Skeletal muscle tissue (tissue), 4 donors: ENCODE results near the gene SRRM3. TPM values are rescaled to one million over a fixed set of nuclear protein-coding genes. Genes with fewer than 3 reads are reported as not detected.
"Not testable (repeated sequence)": the region's sequence is repeated elsewhere in the genome, so short reads cannot be mapped to it uniquely, and the experiment has no call there.

Experiments used
- H3K27ac ChIP-seq: one replicate; pipeline ENCODE4 v1.7.0; 2013; ENCODE audit warnings: mild to moderate bottlenecking, low read depth, low read length, inconsistent platforms
- H3K27me3 ChIP-seq, 3 donors: one replicate each; pipeline ENCODE4 v1.7.0; 2013; ENCODE audit warnings: low read length in 3 of 3; ENCODE audit not compliant: control insufficient read depth in 3 of 3, insufficient read depth in 3 of 3
- H3K36me3 ChIP-seq, 3 donors: one replicate each; pipeline ENCODE4 v1.7.0; 2013; ENCODE audit warnings: low read length in 3 of 3; ENCODE audit not compliant: control insufficient read depth in 3 of 3, insufficient read depth in 3 of 3
- H3K4me1 ChIP-seq, 3 donors: one replicate each; pipeline ENCODE4 v1.7.0; 2013; ENCODE audit warnings: low read length in 3 of 3, mild to moderate bottlenecking in 3 of 3; ENCODE audit not compliant: control insufficient read depth in 3 of 3, insufficient read depth in 3 of 3
- H3K4me3 ChIP-seq, 3 donors: one replicate each; pipeline ENCODE4 v1.7.0; 2013; ENCODE audit warnings: low read length in 3 of 3
- H3K9ac ChIP-seq, 3 donors: one replicate each; pipeline ENCODE4 v1.7.0; 2013; ENCODE audit warnings: low read length in 3 of 3, mild to moderate bottlenecking in 3 of 3, moderate library complexity in 2 of 3, low read depth in 1 of 3
- H3K9me3 ChIP-seq, 3 donors: one replicate each; pipeline ENCODE4 v1.7.0; 2013; ENCODE audit warnings: low read length in 3 of 3; ENCODE audit not compliant: control insufficient read depth in 3 of 3
- total RNA-seq: library from RNA; depleted of rRNA; stranded (reverse); fragments of >200 nt; gene quantifications from one replicate; pipeline ENCODE4 v1.2.3, GENCODE V29; 2014
- donor health status: Osteomylitis.

Gene SRRM3
- total RNA-seq, 1 donor from 2014 or later, result not detected

DNA sequence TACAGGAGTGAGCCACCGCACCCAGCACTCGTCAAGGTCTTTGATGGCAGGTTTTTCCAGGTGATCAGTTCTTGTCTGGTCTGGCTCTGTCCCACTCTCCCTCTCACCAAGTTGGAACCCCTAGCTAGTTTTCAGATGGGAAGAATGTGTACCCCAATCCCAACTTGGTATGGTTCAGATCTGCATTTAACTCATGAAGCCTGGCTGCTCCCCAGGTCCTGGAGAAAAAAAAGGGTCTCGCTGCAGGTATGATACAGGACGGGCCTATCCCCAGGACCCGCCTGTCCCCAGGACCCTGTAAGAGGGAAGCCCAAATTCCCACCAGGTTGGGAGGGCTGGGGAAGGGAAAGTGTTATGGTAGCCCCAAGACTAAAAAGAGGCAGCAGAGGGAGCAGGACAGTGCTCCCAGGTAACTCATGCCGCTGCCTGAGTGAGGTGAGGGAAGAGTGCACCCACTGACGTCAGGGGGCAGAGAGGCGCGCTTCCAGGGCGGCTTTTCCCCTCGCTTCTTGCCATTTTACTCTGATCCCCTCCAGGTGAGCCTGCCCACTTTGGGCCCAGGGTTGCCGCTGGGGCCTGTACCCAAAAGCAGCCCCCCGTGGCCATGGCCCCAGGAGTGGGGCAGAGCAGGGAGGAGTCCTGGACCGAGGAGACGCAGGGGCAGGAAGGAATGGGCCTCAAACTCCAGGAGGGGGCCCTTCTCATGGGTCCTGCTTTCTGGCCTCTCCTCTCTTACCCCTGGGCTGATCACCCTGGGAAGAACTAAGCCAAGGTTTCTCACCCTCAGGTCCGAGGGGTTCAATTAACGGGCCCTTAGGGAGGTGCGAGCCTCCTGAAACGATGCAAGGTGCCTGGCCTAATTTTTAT, 36.4 kb upstream of the SRRM3 start:
- no peaks in the 10 kb centered on the region for H3K9me3 ChIP-seq
- no peaks in the 10 kb centered on the region for H3K36me3 ChIP-seq
- no peak overlapping the region for H3K4me3 ChIP-seq
- H3K4me1 ChIP-seq, result peaks cover 0 to 9% (median 5%) of the 10 kb centered on the region in 3 donors
- no peaks in the 10 kb centered on the region for H3K27me3 ChIP-seq
- no peak overlapping the region for H3K9ac ChIP-seq
- H3K27ac ChIP-seq, result no peak overlapping the region

DNA sequence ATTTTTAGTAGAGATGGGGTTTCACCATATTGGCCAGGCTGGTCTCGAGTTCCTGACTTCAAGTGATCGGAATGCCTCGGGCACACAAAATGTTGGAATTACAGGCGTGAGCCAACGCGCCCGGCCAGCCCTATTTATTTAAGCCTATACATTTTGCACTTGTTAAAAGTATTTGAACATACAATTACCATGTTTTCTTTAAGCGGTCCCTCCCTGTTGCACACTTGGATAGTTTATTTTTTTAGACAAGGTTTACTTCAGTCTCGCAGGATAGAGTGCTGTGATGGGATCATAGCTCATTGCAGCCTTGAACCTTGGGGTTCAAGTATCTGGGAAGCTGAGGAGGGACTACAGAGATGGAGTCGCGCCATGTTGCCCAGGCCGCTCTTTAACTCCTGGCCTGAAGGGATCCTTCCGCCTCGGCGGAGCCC, 35.7 kb upstream of the SRRM3 start:
- Histone ChIP-seq H3K4me3 (peak overlapping the region; percentile 81 to 94 (median 91)), H3K36me3 (no peaks in the 10 kb centered on the region), H3K27me3 (no peaks in the 10 kb centered on the region), H3K27ac (peak overlapping the region; percentile 95), H3K9ac (peak overlapping the region in 2 of 3 donors; percentile 95 to 96), H3K4me1 (peaks cover 0 to 9% (median 5%) of the 10 kb centered on the region in 3 donors), H3K9me3 (no peaks in the 10 kb centered on the region)

DNA sequence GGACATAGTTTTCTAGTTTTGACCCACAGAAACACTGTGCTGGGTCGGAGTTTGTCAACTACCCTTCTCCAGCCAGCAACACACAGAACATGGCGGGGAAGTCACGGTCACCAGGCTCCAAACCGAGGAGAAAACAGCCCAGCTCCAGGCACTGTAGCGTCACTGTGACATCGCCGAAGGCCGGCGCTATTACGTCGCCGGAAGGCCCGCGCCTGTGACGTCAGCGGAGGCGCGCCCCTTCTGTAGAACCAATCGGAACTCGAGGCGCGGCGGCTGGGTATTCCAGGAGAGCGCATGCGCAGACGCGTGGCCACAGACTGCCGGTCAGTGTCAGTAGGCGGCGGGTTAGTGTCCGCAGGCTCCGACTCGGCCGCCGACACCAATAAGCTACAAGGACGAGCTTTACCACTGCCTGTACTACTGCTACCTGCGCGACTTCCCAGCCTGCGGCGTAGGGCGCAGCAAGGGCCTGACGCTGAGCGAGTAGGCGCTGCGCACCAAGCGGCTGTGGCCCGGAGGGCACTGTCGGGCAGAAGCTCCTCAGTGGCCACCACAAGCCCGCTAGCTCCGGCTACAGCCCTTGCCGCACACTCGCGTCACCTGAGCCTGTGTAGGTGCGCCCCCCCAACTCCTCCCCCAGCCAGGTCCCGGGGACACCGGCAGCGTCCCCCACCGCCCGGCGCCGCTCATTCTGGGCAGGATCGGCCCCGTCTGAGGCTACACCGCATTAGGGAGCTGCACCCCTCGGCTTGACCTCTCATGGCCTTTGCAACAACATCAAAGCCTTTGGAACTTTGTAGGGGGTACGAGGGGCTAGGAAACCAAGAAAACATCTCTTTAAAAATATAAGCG, 35.1 kb upstream of the SRRM3 start:
- Histone ChIP-seq H3K9me3 (no peaks in the 10 kb centered on the region), H3K4me3 (peak overlapping the region; percentile 81 to 94 (median 91)), H3K27me3 (no peaks in the 10 kb centered on the region), H3K27ac (peak overlapping the region; percentile 95), H3K9ac (peak overlapping the region; percentile 93 to 96 (median 95)), H3K4me1 (peaks cover 0 to 9% (median 5%) of the 10 kb centered on the region in 3 donors), H3K36me3 (no peaks in the 10 kb centered on the region)

DNA sequence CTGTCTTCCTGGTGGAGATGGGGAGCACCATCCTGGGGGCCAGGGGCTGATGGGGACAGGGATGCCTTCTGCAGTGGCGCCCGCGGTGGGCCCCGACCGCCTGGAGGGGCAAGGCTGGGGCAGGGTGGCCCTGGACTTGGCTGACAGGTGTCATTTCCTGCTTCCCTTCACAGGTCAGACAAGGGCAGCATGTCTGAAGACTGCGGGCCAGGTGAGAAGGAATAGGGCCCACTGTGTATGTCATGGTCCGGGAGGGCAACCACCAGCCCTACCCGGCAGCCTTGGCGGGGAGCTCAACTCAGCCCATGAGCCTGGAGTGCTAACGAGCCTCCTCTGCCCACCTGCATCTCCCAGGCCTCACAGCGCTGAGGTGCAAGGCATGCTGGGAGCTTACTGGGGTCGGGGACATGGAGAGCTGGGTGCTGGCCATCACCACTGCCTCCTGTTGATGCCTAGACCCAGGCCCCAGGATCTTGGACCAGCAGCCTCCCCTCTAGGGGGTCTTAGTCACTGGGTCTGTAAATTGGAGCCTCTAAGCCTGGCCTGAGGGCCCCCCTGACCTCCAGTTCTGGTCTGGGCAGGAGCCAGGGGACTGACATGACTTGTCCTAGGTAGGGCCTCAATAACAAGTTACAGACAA, 28.0 kb upstream of the SRRM3 start:
- H3K4me3 ChIP-seq, result no peak overlapping the region
- H3K27me3 ChIP-seq, result no peaks in the 10 kb centered on the region
- no peaks in the 10 kb centered on the region for H3K36me3 ChIP-seq
- H3K27ac ChIP-seq, result no peak overlapping the region
- H3K4me1 ChIP-seq, result peaks cover 0 to 6% (median 4%) of the 10 kb centered on the region in 3 donors
- no peak overlapping the region for H3K9ac ChIP-seq
- H3K9me3 ChIP-seq, result no peaks in the 10 kb centered on the region

DNA sequence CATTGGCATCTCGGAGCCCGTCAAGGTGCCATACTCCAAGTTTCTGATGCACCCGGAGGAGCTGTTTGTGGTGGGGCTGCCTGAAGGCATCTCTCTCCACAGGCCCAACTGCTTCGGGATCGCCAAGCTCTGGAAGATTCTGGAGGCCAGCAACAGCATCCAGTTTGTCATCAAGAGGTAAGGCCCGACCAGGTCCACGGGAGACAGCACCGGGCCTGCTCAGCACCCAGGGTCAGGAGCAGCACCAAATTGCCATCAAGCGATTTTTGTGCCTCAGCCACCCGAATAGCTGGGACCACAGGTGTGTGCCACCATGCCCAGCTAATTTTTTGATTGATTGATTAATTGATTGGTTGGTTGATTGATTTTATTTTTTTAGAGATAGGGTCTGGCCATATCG, 24.7 kb upstream of the SRRM3 start:
- not testable (repeated sequence) for H3K4me1 ChIP-seq, H3K27me3 ChIP-seq, H3K27ac ChIP-seq, H3K4me3 ChIP-seq, H3K9ac ChIP-seq, H3K36me3 ChIP-seq, H3K9me3 ChIP-seq

DNA sequence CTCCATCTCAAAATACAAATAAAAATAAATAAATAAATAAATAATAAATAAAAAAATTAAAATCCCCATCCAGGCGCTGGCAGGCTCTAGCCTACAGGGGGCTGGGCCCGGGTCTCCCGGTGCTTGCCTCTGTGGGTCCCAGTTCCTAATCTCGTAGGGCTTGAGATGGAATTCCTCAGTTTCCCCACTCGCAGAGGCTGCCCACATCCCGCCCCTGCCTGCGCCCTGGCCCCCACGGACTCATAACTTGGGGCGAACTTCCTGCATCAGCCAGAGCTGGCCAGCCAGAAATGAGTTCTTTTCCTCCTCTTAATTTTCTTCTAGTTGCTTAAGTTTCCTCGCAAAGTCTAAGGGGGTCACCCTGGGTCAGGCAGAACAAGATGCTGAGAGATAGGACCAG, 22.0 kb upstream of the SRRM3 start:
- Histone ChIP-seq H3K9ac (no peak overlapping the region), H3K4me1 (peaks cover 0 to 6% (median 4%) of the 10 kb centered on the region in 3 donors), H3K36me3 (no peaks in the 10 kb centered on the region), H3K9me3 (no peaks in the 10 kb centered on the region), H3K27ac (no peak overlapping the region), H3K27me3 (no peaks in the 10 kb centered on the region), H3K4me3 (no peak overlapping the region)

DNA sequence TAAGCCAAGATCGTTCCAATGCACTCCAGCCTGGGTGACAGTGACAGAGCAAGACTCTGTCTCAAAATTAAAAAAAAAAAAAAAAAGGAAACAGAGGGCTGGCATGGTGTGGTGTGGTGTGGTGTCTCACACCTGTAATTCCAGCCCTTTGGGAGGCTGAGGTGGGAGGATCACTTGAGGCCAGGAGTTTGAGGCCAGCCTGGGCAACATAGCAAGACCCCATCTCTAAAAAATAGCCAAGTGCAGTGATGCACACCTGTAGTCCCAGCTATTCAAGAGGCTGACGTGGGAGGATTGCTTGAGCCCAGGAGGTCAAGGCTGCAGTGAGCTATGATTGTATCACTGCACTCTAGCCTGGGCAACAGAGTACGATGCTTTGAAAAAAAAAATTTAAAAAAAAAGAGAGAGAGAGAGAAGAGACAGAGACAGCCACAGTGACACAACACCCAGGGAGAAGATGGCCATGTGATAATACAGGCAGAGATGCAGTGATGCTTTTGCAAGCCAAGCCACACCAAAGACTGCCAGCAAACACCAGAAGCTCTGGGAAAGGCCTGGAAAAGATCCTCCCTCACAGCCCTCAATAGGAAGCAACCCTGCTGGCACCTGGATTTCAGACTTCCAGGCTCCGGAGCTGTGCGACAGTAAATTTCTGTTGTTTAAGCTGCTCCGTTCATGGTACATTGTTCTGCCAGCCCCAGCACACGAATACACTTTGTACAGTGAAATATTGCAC, 19.3 kb upstream of the SRRM3 start:
- peaks cover 0 to 6% (median 4%) of the 10 kb centered on the region in 3 donors for H3K4me1 ChIP-seq
- H3K9me3 ChIP-seq, result no peaks in the 10 kb centered on the region
- H3K27ac ChIP-seq, result no peak overlapping the region
- H3K27me3 ChIP-seq, result peaks cover 4 to 12% (median 4%) of the 10 kb centered on the region in 3 donors
- no peak overlapping the region for H3K9ac ChIP-seq
- no peak overlapping the region for H3K4me3 ChIP-seq
- no peaks in the 10 kb centered on the region for H3K36me3 ChIP-seq

DNA sequence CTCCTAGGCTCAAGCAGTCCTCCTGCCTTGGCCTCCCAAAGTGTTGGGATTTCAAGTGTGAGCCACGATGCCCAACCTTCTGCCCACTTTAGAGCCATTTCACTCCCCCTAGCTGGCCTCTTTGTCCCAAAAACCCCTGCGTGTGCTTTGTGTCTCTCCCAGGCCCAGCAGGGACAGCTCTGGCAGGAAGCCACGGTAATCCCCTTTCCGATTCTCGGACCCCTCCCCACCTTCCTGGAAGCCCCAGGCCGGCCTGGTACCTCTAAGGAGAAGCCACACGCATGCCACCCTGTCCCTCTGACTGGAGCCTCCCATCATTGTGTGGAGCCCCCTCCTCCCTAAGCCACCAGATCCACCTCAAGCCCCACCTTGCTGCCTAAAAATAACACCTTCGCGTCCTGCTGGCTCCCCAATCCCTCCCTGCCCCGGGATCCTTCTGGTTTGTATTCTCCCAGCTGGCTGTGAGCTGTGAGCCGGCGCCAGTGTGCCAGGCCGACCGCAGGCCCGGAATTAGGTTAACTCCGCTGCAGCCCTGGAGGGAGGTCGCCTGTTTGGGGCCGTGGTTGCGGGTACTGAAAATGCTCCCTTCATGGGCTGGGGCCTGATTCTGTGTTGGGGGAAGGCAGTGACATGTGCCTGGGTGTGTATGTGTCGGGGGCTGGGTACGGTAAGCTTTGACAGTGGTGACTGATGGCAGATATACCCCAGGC, 16.4 kb upstream of the SRRM3 start:
- Histone ChIP-seq H3K4me1 (no peaks in the 10 kb centered on the region), H3K4me3 (no peak overlapping the region), H3K9ac (no peak overlapping the region), H3K27ac (no peak overlapping the region), H3K9me3 (no peaks in the 10 kb centered on the region), H3K27me3 (peaks cover 4 to 12% (median 4%) of the 10 kb centered on the region in 3 donors), H3K36me3 (no peaks in the 10 kb centered on the region)

DNA sequence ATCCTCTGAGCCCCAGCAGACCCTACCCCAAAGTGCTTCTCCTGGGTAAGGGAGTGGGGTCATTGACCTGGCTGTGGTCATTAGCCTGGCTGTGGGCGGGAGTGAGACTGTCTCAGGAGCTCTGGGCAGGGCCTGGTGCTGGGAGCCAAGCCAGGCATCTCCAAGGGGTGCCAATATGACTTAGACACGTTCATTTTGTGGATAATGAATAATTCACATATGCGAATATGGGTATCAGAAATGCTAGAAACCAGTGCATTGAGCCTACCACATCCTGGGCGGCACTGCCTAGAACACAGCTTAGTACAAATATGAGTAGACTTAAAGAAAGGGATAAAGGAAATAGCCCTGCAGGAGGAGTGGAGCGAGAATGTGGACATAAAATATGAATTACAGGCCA, 14.4 kb upstream of the SRRM3 start:
- Histone ChIP-seq H3K9me3 (peaks cover 2 to 4% (median 3%) of the 10 kb centered on the region in 3 donors), H3K27me3 (peaks cover 4 to 12% (median 4%) of the 10 kb centered on the region in 3 donors), H3K9ac (no peak overlapping the region), H3K27ac (no peak overlapping the region), H3K36me3 (no peaks in the 10 kb centered on the region), H3K4me3 (no peak overlapping the region), H3K4me1 (no peaks in the 10 kb centered on the region)
